Activated CD8-positive, alpha-beta memory T cell treated with anti-CD3 and anti-CD28 coated beads, Interleukin-2, amount 50 U/mL, for 24 hours (primary cell): Measurements from ENCODE around the gene NLRP3.

Experiments
- DNase-seq: peaks from one replicate; pipeline ENCODE4 v3.0.0-alpha.2; 2020; ENCODE audit errors: extremely low read depth

The NLRP3 gene

GRCh38 chr1:247437551-247438505, 21.9 kb downstream of the NLRP3 start:
- no peak for DNase-seq

- DNase-seq = no peak
These were observed 24.1 kb downstream of the NLRP3 start for GRCh38 chr1:247440001-247440620.

GRCh38 chr1:247441606-247442005, 25.6 kb downstream of the NLRP3 start:
- DNase-seq = no peak

GRCh38 chr1:247442164-247442563, 26.2 kb downstream of the NLRP3 start:
- DNase-seq = no peak

- no peak for DNase-seq
These were observed 27.7 kb downstream of the NLRP3 start for GRCh38 chr1:247443641-247444040.

- DNase-seq = no peak
These were observed 28.6 kb downstream of the NLRP3 start for GRCh38 chr1:247444571-247444970.

GRCh38 chr1:247445526-247446356, 29.8 kb downstream of the NLRP3 start:
- no peak for DNase-seq

- DNase-seq = no peak
These were observed 31.4 kb downstream of the NLRP3 start for GRCh38 chr1:247447162-247447909.

- no peak for DNase-seq
These were observed 32.3 kb downstream of the NLRP3 start for GRCh38 chr1:247448107-247448791.

GRCh38 chr1:247451388-247452010, 35.5 kb downstream of the NLRP3 start:
- DNase-seq = no peak

GRCh38 chr1:247452447-247453039, 36.6 kb downstream of the NLRP3 start:
- DNase-seq = no peak

GRCh38 chr1:247453245-247453644, 37.3 kb downstream of the NLRP3 start:
- no peak for DNase-seq

GRCh38 chr1:247453997-247454396, 38.0 kb downstream of the NLRP3 start:
- DNase-seq = no peak

GRCh38 chr1:247456021-247456420, 40.0 kb downstream of the NLRP3 start:
- no peak for DNase-seq

- no peak for DNase-seq
These were observed 41.1 kb downstream of the NLRP3 start for GRCh38 chr1:247456914-247457639.

- no peak for DNase-seq
These were observed 43.5 kb downstream of the NLRP3 start for GRCh38 chr1:247459507-247459906.

- no peak for DNase-seq
These were observed 49.8 kb downstream of the NLRP3 start for GRCh38 chr1:247465796-247466195.

- DNase-seq = no peak
These were observed 51.2 kb downstream of the NLRP3 start for GRCh38 chr1:247467129-247467528.

GRCh38 chr1:247468481-247469140, 52.6 kb downstream of the NLRP3 start:
- DNase-seq = no peak
